Measurements from ENCODE around the gene ARCN1.

ARCN1 gene

DNA sequence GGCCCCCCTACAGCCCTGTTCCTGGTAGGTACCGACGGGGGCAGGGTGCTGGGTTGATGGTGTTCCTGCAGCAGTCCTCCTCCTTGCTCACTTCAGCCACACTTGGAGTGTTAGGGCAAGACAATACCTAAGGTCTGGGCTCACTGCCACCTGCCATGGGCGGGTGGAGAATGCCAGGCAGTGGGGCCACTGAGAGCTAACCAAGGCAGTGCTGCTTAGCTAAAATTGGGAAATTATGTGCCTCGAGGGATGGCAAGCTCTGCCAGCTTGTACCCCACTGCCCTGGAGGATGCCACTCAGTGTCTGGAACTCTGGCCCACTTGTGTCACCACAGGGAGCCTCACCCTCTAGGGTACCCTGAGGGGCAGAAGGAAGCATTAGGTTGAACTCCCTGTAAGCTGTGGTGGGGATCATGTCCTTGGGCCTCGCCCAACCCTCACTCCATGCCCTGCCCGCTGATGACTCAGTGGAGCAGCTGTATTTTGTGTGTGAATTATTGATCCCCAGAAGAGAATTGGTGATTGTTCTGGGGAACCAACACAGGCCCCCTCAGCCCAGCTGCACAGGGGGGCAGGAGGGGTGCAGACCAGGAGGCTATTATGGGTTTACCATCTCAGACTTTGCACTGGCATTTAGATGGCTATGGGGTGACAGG is 53.0 kb downstream of the ARCN1 start:
- H3K79me2 ChIP-seq (ENCODE audit: insufficient read depth, low read depth): no peaks in the 10 kb centered on the region
- TF ChIP-seq, protein P1, sequence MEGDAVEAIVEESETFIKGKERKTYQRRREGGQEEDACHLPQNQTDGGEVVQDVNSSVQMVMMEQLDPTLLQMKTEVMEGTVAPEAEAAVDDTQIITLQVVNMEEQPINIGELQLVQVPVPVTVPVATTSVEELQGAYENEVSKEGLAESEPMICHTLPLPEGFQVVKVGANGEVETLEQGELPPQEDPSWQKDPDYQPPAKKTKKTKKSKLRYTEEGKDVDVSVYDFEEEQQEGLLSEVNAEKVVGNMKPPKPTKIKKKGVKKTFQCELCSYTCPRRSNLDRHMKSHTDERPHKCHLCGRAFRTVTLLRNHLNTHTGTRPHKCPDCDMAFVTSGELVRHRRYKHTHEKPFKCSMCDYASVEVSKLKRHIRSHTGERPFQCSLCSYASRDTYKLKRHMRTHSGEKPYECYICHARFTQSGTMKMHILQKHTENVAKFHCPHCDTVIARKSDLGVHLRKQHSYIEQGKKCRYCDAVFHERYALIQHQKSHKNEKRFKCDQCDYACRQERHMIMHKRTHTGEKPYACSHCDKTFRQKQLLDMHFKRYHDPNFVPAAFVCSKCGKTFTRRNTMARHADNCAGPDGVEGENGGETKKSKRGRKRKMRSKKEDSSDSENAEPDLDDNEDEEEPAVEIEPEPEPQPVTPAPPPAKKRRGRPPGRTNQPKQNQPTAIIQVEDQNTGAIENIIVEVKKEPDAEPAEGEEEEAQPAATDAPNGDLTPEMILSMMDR (conservative IDR thresholded peaks at IDR 0.05; ENCODE audit: low read depth, low read length): no peak
- H2AFZ ChIP-seq (ENCODE audit: low read depth): no peak overlapping the region
- H3K9ac ChIP-seq: no peak overlapping the region
- no peak overlapping the region for H3K4me2 ChIP-seq
- H4K20me1 ChIP-seq (ENCODE audit: insufficient read depth): no peaks in the 10 kb centered on the region
- no peak overlapping the region for H3K4me3 ChIP-seq (IDR thresholded peaks at IDR 0.05; ENCODE audit: insufficient read depth, low read depth, low read length)
- H3K27me3 ChIP-seq (ENCODE audit: insufficient read depth, low read depth): no peaks in the 10 kb centered on the region
- H3K27ac ChIP-seq: no peak overlapping the region
- H3K4me1 ChIP-seq (ENCODE audit: low read depth, poor library complexity, severe bottlenecking): peaks cover 3% of the 10 kb centered on the region
- H3K36me3 ChIP-seq (ENCODE audit: insufficient read depth): no peaks in the 10 kb centered on the region

DNA sequence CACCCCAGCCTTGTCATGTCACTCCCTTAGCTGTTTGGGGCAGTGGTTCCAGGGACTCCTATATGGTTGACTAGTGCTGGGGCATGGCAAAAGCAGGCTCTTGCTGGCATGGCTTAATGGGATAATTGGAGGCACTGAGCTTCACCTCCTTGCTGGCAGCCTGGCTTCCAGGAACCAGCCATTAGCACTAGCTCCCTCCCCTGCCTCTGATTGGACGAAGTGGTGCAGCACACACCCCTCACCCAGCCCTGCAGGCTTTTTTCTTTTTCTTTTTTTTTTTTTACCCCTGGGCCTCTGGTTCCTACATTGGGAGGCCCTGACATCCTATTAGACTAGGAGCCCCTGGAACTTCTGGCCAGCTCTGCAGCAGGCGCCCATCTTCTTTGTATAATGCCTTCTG is 53.8 kb downstream of the ARCN1 start:
- Histone ChIP-seq H2AFZ (ENCODE audit: low read depth) (no peak overlapping the region), H3K9ac (no peak overlapping the region), H3K4me3 (IDR thresholded peaks at IDR 0.05; ENCODE audit: insufficient read depth, low read depth, low read length) (no peak overlapping the region), H4K20me1 (ENCODE audit: insufficient read depth) (no peaks in the 10 kb centered on the region), H3K79me2 (ENCODE audit: insufficient read depth, low read depth) (no peaks in the 10 kb centered on the region), H3K27me3 (ENCODE audit: insufficient read depth, low read depth) (no peaks in the 10 kb centered on the region), H3K27ac (no peak overlapping the region), H3K4me1 (ENCODE audit: low read depth, poor library complexity, severe bottlenecking) (peaks cover 3% of the 10 kb centered on the region), H3K36me3 (ENCODE audit: insufficient read depth) (no peaks in the 10 kb centered on the region), H3K4me2 (no peak overlapping the region)
- TF ChIP-seq, protein P1 (conservative IDR thresholded peaks at IDR 0.05; ENCODE audit: low read depth, low read length): no peak

DNA sequence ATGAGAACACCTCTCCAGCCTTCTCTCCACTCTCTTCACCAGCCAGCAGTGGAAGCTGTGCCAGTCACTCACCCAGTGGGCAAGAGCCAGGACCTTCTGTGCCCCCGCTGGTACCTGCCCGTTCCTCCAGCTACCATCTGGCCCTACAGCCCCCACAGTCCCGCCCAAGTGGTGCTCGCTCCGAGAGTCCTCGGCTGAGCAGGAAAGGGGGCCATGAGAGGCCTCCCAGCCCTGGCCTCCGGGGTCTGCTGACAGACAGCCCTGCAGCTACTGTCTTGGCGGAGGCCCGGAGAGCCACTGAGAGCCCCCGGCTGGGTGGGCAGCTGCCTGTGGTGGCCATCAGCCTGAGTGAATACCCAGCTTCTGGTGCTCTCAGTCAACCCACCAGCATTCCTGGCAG is 55.4 kb downstream of the ARCN1 start:
- H3K79me2 ChIP-seq (ENCODE audit: insufficient read depth, low read depth): no peaks in the 10 kb centered on the region
- no peak overlapping the region for H2AFZ ChIP-seq (ENCODE audit: low read depth)
- H3K36me3 ChIP-seq (ENCODE audit: insufficient read depth): no peaks in the 10 kb centered on the region
- H4K20me1 ChIP-seq (ENCODE audit: insufficient read depth): no peaks in the 10 kb centered on the region
- no peak overlapping the region for H3K27ac ChIP-seq
- H3K4me1 ChIP-seq (ENCODE audit: low read depth, poor library complexity, severe bottlenecking): peaks cover 2% of the 10 kb centered on the region
- H3K4me2 ChIP-seq: no peak overlapping the region
- no peaks in the 10 kb centered on the region for H3K27me3 ChIP-seq (ENCODE audit: insufficient read depth, low read depth)
- TF ChIP-seq, protein P1 (conservative IDR thresholded peaks at IDR 0.05; ENCODE audit: low read depth, low read length): no peak
- H3K9ac ChIP-seq: no peak overlapping the region
- no peak overlapping the region for H3K4me3 ChIP-seq (IDR thresholded peaks at IDR 0.05; ENCODE audit: insufficient read depth, low read depth, low read length)

DNA sequence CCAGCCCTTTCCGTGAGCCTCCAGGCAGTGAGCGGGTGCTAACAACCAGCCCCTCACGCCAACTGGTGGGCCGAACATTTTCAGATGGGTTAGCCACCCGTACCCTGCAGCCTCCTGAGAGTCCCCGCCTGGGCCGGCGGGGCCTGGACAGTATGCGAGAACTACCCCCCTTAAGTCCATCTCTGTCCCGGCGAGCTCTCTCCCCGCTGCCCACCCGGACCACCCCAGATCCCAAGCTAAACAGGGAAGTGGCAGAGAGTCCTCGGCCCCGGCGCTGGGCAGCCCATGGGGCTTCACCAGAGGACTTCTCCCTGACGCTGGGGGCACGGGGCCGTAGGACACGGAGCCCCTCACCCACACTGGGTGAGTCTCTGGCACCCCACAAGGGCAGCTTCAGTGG is 55.8 kb downstream of the ARCN1 start:
- Histone ChIP-seq H3K4me1 (ENCODE audit: low read depth, poor library complexity, severe bottlenecking) (no peaks in the 10 kb centered on the region), H3K9ac (no peak overlapping the region), H3K27me3 (ENCODE audit: insufficient read depth, low read depth) (no peaks in the 10 kb centered on the region), H3K4me3 (IDR thresholded peaks at IDR 0.05; ENCODE audit: insufficient read depth, low read depth, low read length) (no peak overlapping the region), H3K4me2 (no peak overlapping the region), H3K36me3 (ENCODE audit: insufficient read depth) (no peaks in the 10 kb centered on the region), H4K20me1 (ENCODE audit: insufficient read depth) (no peaks in the 10 kb centered on the region), H3K79me2 (ENCODE audit: insufficient read depth, low read depth) (no peaks in the 10 kb centered on the region), H3K27ac (no peak overlapping the region), H2AFZ (ENCODE audit: low read depth) (no peak overlapping the region)
- TF ChIP-seq, protein P1 (conservative IDR thresholded peaks at IDR 0.05; ENCODE audit: low read depth, low read length): no peak

All from KMS-11 (cell line).